Activated naive CD8-positive, alpha-beta T cell treated with anti-CD3 and anti-CD28 coated beads for 36 hours (primary cell): ENCODE data around the gene GYPC. TPM values are rescaled to one million over a fixed set of nuclear protein-coding genes. Genes with fewer than 3 reads are reported as not detected.

Experiments
- total RNA-seq, 2 experiments: library from RNA; stranded (reverse); gene quantifications; one replicate each; pipeline ENCODE4 v1.2.3, GENCODE V29; 2021

The GYPC gene
- total RNA-seq, 2 experiments from 2014 or later, result 171 to 179 TPM

Other genes starting within 250 kb of the GYPC start
- gene TEX51, start 242.7 kb downstream of the GYPC start, total RNA-seq, result not detected